Right atrium auricular region (tissue), 2 donors: Measurements from ENCODE around the gene LYZL1. TPM values are rescaled to one million over a fixed set of nuclear protein-coding genes. Genes with fewer than 3 reads are reported as not detected.

Source experiments
- DNase-seq: peaks from one replicate; pipeline ENCODE4 v3.0.0-alpha.2; 2019; ENCODE audit warnings: low spot score
- H3K27ac ChIP-seq, 2 donors: fragments of 200-600 bp; sonication (generic); 1 replicate in 1 of 2; 2 replicates in 1 of 2; pipeline ENCODE4 v1.5.1; 2016 to 2019
- H3K27me3 ChIP-seq, 2 donors: fragments of 200-600 bp; sonication (generic); one replicate each; pipeline versions ENCODE4 v1.5.1 to v1.6.0; 2017 to 2019
- H3K36me3 ChIP-seq: fragments of 200-600 bp; sonication (generic); one replicate; pipeline ENCODE4 v1.5.1; 2016
- H3K4me1 ChIP-seq, 2 donors: fragments of 200-600 bp; sonication (generic); one replicate each; pipeline versions ENCODE4 v1.5.1 to v1.6.0; 2017 to 2019
- H3K4me3 ChIP-seq, 2 donors: fragments of 200-600 bp; sonication (generic); 1 replicate in 1 of 2; 2 replicates in 1 of 2; pipeline ENCODE4 v1.5.1; 2017 to 2019; ENCODE audit warnings: mild to moderate bottlenecking in 1 of 2, moderate library complexity in 1 of 2
- H3K9me3 ChIP-seq, 2 donors: fragments of 200-600 bp; sonication (generic); one replicate each; pipeline ENCODE4 v1.5.1; 2019
- total RNA-seq, 2 donors: library from RNA; depleted of rRNA; stranded (reverse); fragments of >200 nt; gene quantifications; one replicate each; pipeline ENCODE4 v1.1.0, GENCODE V29; 2016
- TF ChIP-seq, protein P1 (sequence below), 2 donors: fragments of 200-600 bp; sonication (generic); IDR thresholded peaks; one replicate each; pipeline ENCODE4 v1.5.1; 2019; ENCODE audit warnings: antibody characterized with exemption in 2 of 2

Gene LYZL1
- total RNA-seq, 2 donors from 2014 or later = not detected

DNA sequence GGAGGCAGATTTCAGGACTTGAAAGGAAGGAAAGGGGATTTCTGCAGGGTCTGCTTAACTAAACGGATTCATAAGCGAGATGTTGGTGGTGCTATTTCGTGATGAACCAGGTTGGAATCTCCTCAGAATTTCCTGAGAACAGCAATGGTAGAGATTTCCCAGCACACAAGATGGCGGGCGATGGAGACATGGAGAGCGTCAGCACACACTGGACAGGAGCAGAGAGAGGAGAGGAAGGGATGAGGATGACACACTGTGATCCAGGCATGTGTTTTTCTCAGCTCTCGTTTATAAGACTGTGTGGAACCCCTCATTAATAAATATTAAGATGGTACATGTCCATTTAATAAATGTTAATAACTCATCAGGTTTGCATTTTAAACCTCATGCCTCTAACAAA, 43.9 kb upstream of the LYZL1 start:
- H3K9me3 ChIP-seq = no peaks in the 10 kb centered on the region
- DNase-seq = no peak
- no peak overlapping the region for H3K4me3 ChIP-seq
- H3K27me3 ChIP-seq = no peaks in the 10 kb centered on the region
- no peaks in the 10 kb centered on the region for H3K4me1 ChIP-seq
- no peaks in the 10 kb centered on the region for H3K36me3 ChIP-seq
- TF ChIP-seq, protein P1, sequence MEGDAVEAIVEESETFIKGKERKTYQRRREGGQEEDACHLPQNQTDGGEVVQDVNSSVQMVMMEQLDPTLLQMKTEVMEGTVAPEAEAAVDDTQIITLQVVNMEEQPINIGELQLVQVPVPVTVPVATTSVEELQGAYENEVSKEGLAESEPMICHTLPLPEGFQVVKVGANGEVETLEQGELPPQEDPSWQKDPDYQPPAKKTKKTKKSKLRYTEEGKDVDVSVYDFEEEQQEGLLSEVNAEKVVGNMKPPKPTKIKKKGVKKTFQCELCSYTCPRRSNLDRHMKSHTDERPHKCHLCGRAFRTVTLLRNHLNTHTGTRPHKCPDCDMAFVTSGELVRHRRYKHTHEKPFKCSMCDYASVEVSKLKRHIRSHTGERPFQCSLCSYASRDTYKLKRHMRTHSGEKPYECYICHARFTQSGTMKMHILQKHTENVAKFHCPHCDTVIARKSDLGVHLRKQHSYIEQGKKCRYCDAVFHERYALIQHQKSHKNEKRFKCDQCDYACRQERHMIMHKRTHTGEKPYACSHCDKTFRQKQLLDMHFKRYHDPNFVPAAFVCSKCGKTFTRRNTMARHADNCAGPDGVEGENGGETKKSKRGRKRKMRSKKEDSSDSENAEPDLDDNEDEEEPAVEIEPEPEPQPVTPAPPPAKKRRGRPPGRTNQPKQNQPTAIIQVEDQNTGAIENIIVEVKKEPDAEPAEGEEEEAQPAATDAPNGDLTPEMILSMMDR (IDR thresholded peaks at IDR 0.05) = no peak
- no peak overlapping the region for H3K27ac ChIP-seq

DNA sequence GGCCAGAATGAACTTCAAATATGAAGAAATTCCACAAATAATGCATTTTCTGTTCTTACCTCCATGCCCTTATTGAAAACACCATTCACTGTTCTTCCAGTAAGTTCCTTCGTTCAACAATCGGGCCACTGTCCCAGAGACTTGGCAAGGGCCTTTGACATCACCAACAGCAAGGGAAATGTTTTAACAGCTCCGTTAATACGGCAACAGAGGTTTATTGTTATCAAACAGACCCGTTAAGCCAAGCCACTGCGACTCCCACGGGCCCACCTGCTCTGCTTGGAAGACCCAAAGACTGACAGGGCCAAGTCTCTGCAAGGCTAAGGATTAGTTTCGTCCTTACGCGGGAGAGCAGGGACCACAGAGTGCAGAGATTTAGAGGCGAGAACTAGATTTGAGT, 43.4 kb upstream of the LYZL1 start:
- no peaks in the 10 kb centered on the region for H3K4me1 ChIP-seq
- TF ChIP-seq, protein P1 (IDR thresholded peaks at IDR 0.05) = no peak
- no peak overlapping the region for H3K4me3 ChIP-seq
- H3K27me3 ChIP-seq = no peaks in the 10 kb centered on the region
- DNase-seq = no peak
- no peak overlapping the region for H3K27ac ChIP-seq
- H3K9me3 ChIP-seq = no peaks in the 10 kb centered on the region
- H3K36me3 ChIP-seq = no peaks in the 10 kb centered on the region

DNA sequence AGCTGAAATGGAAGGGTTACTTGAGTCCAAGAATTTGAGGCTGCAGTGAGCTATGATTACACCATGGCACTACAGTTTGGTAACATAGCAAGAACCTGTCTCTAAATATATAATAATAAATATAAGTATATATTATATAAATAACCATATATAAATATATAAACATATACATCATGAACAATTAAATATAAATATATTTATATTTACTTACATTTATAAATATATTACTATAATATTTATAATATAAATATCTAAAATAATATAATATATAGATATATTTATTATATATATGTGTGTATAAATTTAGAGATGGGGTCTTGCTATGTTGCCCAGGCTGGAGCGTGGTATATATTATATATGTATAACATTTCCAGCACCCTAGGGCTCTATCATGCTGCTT, 42.4 kb upstream of the LYZL1 start:
- no peaks in the 10 kb centered on the region for H3K9me3 ChIP-seq
- no peak overlapping the region for H3K4me3 ChIP-seq
- H3K36me3 ChIP-seq = no peaks in the 10 kb centered on the region
- H3K4me1 ChIP-seq = no peaks in the 10 kb centered on the region
- H3K27ac ChIP-seq = no peak overlapping the region
- H3K27me3 ChIP-seq = no peaks in the 10 kb centered on the region
- TF ChIP-seq, protein P1 (IDR thresholded peaks at IDR 0.05) = no peak
- DNase-seq = no peak

DNA sequence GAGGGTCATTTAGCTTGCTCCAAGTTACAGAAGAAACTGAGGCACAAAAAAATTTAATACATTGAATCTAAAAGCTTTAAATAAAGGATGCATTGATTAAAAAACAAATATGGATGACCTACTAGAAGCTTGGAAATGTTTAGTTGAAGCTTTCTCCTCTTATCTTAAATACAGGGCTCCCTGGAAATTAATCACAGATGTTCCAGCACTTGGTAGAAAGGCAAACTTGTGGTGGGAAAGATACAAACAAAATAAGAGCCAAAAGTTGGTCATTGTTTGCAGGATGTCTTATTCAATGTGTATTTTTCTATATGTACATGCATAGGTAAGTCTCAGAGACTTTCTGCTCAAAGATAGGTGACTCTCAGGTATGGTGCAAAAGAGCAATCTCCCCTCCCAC, 40.7 kb upstream of the LYZL1 start:
- H3K27me3 ChIP-seq = no peaks in the 10 kb centered on the region
- peaks cover 0 to 2% of the 10 kb centered on the region in 2 donors for H3K4me1 ChIP-seq
- no peaks in the 10 kb centered on the region for H3K36me3 ChIP-seq
- DNase-seq = no peak
- H3K9me3 ChIP-seq = no peaks in the 10 kb centered on the region
- no peak overlapping the region for H3K4me3 ChIP-seq
- H3K27ac ChIP-seq = no peak overlapping the region
- TF ChIP-seq, protein P1 (IDR thresholded peaks at IDR 0.05) = no peak

DNA sequence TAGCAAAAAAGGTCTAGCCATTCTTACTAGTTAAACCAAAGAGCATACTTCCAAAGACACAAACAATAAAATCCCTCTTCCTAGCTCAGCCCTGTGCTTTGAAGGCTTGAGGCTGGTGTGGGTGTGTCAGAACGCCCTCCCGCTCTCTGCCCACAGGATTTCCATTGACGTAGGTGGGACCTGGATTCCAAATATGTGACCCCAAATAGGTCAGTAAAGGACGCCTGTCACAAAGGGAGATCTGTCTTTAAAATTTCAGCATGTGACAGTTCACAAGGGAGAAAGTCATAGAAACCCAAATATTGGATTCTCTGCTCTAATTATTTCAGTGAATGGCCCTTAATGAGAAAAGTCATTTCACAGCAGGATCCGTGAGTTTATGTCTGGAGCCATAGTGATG, 39.9 kb upstream of the LYZL1 start:
- TF ChIP-seq, protein P1 (IDR thresholded peaks at IDR 0.05) = no peak
- Histone ChIP-seq H3K27me3 (no peaks in the 10 kb centered on the region), H3K36me3 (no peaks in the 10 kb centered on the region), H3K4me1 (peaks cover 0 to 11% of the 10 kb centered on the region in 2 donors), H3K4me3 (no peak overlapping the region), H3K9me3 (no peaks in the 10 kb centered on the region), H3K27ac (no peak overlapping the region)
- no peak for DNase-seq

DNA sequence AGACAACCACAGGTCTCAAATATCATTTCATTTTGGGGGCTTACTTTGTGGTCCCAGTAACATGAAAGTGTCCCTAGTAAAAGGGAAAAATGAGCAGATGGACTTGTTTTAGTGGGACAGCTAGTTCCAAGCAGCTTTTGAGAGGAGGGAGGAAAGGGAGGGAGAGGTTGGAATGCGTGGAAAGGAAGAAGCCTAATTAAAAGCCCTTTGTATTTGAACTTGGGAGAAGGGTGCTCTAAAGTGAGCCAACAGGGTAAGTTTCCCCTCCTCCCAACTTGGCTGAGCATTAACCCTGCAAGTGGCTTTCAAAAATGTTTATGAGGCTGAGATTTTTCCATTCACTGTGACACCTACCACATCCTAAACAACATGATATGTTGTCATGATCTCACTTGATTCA, 38.8 kb upstream of the LYZL1 start:
- H3K27me3 ChIP-seq = no peaks in the 10 kb centered on the region

More for the DNA sequence above, 38.8 kb upstream of the LYZL1 start:
- H3K36me3 ChIP-seq = no peaks in the 10 kb centered on the region
- TF ChIP-seq, protein P1 (IDR thresholded peaks at IDR 0.05) = no peak
- no peaks in the 10 kb centered on the region for H3K9me3 ChIP-seq
- DNase-seq = no peak
- no peak overlapping the region for H3K27ac ChIP-seq
- H3K4me3 ChIP-seq = no peak overlapping the region
- H3K4me1 ChIP-seq = peaks cover 0 to 21% of the 10 kb centered on the region in 2 donors
